NCI-H1436 treated with DMSO at 0.1 percent for 48 hours (cell line): ENCODE results near the gene ZBTB24.
"Not testable (repeated sequence)": the region's sequence is repeated elsewhere in the genome, so short reads cannot be mapped to it uniquely, and the experiment has no call there.

ENCODE experiments used
- DNase-seq: peaks from one replicate; lab custom pipeline; 2025; lab: John Stamatoyannopoulos, UW

Gene ZBTB24

GRCh38 chr6:109482905-109483734, at the start of gene ZBTB24:
TSS of gene ZBTB24 (minus strand) at chr6:109483219. CDS start at chr6:109482026, 1,193 bp downstream.
- DNase-seq = peak; percentile 19

GRCh38 chr6:109531446-109531845, 48.4 kb upstream of the ZBTB24 start:
- no peak for DNase-seq

DNA sequence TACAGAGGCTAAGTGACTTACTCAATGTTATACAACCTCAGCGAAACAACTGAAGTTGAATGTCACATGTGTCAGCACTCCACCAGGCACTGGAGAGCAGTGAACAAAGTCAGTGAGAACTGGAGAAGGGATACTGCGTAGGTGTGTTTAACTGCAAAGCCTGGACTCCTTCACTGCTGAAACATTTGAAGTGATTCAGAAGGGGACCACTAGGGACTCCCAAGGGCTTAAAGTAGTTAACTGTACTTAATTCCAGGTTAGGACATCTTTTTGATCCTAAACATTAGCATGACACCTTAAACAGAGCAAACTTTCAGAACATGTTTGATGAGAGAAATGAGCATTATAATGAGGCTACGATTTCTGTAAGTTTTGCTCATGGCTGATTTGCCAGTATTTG, 45.0 kb upstream of the ZBTB24 start:
- no peak for DNase-seq

GRCh38 chr6:109526905-109527628, 44.0 kb upstream of the ZBTB24 start:
- DNase-seq = peak; percentile 16

DNA sequence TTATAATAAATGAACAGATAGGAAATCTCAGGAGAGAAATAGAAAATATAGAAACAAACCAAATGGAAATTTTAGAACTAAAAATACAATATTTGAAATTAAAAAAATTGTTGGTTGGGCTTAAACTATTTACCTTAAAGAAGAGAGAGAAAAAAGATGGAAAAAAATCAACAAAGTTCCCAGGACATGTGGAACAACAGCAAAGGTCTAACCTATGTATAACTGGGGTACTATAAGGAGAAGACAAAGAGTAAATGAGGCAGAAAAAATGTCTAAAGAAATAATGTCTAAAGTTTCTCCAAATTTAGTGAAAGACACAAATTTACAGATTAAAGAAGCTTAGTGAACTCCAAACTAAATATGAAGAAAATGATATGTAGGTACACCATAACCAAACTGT, 41.1 kb upstream of the ZBTB24 start:
- DNase-seq = no peak

DNA sequence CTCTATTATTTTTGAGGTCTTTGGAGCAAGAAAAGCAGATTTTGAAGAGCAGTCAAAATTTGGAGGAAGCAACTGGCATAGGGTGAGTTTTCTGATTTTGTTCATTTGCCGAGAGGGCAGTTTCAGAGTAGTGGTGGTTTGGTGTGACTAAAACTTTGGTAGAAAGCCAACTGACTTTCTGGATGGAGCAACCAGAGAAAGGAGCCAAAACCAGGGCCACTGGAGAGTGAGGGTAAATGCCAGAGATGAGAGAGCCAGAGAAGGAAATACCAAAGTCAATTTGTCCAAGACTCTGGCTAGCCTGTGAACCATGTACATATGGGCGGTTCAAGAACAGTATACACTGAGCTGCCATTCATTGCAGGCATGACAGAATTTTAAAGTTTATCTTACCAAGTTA, 40.5 kb upstream of the ZBTB24 start:
- DNase-seq = no peak

DNA sequence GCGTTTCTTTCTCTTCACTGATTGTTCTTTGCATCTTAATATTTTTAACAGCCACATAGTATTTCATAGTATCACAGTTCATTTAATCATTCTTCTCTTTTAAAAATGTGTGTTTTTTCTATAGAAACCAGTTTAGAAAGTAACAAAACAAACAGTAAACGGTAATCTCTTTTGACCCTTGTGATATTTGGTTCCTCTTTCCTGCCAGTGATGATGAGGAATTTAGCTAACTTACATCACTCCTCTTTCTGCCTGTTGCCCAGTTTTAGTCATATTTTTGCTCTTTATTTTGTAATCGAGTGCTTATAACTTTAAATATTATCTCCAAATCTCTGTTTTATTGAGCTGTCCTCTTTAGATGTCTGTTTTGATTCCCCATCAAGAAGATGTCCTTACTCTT, 38.1 kb upstream of the ZBTB24 start:
- DNase-seq = no peak

DNA sequence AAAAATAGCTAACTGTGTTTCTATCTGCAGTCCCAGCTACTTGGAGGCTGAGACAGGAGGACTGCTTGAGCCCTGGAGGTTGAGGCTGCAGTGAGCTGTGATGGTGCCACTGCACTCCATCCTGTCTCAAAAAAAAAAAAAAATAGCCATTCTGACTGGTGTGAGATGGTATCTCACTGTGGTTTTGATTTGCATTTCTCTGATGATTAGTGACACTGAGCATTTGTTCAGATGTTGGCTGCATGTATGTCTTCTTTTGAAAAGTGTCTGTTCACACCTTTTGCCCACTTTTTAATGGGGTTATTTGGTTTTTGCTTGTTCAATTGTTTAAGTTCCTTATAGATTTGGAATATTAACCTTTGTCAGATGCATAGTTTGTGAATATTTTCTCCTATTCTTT, 36.6 kb upstream of the ZBTB24 start:
- DNase-seq = not testable (repeated sequence)

DNA sequence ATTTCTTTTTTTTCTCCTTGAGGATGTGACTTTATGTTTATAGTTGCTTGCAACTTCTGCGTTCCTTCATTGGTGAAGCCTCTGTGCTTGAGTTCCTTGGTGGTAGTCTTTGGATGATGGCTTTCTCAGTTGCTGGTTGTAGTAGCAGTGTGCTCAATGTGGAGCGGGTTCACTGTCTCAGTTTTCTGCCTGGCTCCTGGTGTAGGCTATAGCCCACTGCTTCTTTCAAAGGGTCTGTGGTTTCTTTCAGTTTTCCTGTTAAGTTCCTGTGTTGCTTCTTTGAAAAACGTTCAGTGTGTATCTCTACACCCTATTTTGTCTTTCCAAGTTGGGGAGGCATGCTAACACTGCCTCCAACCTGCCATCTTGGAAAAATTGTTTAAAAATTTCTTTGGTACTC, 33.9 kb upstream of the ZBTB24 start:
- DNase-seq = no peak

DNA sequence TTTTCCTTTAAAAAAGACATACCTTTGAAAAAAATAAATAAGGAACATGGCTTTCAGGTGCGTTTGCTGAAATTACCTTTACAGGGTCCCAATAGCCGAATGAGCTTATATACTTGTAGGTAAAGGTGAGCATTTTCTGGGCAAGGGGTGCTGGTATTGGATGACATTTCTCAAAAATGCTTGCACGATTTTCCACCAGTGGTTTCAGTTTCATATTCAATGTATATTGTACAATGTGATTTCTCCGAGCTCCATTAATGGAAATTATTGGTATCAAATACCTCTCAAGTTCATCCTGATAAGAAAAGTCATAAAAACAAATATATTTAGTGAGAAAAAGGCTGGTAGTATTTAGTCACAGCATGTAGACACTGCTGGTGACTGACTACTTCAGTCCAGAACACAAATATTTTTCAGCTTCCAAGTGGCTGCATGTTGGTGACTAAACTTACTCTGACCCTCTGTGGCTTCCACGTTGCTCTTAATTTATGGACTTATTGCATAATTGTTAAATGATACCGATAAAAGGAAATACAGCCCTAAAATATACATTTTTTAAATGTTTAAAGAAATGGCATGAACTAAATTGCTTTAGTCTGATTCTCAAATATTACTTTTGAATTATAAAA, 32.9 kb upstream of the ZBTB24 start:
- no peak for DNase-seq

GRCh38 chr6:109514946-109515345, 31.9 kb upstream of the ZBTB24 start:
- DNase-seq = no peak

DNA sequence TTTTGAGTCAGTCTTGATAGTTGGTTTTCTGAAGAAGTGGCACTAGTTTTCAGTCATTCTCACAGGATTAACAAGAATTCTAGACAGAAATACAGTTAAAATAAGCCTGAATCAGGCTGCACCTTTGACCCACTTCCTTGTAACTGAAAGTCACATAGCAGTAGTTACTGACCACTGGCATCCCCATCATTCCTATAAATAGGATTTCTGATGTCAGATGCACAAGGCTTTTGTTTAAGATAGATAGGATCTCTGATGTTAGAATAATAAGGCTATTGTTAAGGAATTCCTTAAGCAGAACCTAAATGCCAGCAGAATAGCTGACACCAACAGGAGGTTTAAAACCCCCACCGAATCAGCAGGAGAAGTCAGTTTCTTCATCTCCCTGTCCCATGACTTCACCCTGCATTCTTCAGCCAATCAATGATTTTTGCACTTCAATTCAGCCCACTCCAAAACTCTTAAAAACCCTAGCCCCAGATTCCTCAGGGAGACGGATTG, 30.6 kb upstream of the ZBTB24 start:
- no peak for DNase-seq

- DNase-seq = no peak
These were observed 29.3 kb upstream of the ZBTB24 start for GRCh38 chr6:109512271-109512817.

DNA sequence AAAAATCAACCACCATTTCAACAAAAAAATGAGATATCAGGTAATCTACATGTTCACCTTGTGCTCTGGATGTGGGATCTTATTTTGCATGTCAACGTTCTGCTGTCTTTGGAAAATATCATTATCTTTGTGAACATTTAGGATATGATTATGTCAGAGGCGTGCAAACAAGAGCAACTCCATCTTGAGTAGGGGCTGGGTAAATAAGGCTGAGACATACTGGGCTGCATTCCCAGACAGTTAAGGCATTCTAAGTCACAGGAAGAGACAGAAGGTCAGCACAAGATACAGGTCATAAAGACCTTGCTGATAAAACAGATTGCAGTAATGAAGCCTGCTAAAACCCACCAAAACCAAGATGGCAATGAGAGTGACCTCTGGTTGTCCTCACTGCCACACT, 28.8 kb upstream of the ZBTB24 start:
- no peak for DNase-seq

DNA sequence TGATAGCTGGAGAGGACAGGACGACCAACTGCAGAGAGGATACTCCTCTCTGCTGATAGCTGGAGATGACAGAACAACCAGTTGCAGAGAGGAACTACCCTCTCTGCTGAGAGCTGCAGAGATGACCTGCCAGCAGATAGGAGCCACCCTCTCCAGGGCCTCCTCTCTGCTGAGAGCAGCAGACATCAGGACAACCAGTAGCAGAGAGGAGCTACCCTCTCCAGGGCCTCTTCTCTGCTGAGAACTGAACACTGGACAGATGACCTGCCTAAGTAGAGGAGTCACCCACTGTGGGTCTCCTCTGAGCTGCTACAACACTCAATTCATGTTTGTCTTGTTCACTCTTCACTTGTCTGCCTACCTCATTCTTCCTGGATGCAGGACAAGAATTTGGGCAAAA, 27.3 kb upstream of the ZBTB24 start:
- no peak for DNase-seq

GRCh38 chr6:109508166-109508860, 25.3 kb upstream of the ZBTB24 start:
- no peak for DNase-seq

GRCh38 chr6:109507490-109508072, 24.6 kb upstream of the ZBTB24 start:
- no peak for DNase-seq

DNA sequence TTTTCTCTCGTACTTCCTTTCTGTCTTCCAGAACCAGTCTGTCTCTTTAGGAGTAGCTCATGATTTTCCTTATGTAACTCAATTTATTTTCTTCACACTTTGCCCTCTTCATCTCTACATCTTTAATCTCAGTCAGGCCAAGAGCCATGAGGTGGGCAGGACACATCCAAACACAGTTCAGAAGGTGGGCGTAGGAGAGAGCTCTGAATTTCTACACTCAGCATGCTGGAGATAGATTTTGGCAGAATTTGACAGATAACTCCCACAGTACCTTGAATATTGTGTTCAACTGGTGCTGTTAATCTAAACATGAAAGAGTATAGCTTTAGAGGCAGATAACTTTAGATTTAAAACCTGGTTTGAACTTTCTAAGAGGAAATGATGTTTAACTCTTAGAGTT, 23.8 kb upstream of the ZBTB24 start:
- DNase-seq = no peak

- no peak for DNase-seq
These were observed 23.3 kb upstream of the ZBTB24 start for GRCh38 chr6:109506314-109506713.

DNA sequence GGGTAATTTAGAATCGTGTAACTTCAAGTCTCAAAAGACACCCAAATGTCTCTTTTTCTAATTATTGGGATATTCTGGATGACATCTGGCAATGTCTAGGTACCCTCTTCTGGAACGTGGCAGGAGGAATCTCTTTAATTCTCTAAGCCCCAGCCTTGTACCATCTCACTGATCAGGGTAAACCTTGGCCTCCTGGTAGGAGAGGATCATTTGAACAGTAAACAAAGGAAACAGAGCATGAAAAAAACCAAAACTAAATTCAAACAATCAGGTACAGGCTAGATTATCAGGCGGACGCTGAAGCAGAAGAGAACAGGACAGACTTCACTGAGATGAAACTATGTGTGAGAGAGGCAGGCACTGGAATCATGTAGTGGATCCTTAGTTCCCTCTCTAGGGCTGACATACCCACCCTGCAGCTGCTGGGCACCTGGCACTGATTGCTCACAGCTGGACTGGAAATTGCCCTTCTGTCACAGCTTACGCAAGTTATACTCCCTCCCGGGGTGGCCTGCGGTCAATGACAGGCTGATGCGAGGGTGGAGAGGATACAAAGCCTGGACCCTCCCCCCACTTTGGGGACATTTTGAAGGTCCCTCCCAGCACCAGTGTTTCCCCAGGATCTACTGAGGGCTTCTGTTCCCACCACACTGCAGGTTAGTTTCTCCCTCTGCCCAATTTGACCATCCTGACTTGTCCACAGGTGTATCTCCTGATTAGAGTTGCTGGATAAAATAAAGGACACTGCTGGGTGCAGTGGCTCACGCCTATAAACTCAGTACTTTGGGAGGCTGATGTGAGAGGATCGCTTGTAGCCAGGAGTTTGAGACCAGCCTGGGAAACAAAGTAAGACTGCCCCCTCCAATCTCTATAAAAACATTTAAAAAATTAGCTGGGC, 20.6 kb upstream of the ZBTB24 start:
- no peak for DNase-seq
